ENCODE results near the gene ARHGEF10L.

- TF ChIP-seq, protein P1, sequence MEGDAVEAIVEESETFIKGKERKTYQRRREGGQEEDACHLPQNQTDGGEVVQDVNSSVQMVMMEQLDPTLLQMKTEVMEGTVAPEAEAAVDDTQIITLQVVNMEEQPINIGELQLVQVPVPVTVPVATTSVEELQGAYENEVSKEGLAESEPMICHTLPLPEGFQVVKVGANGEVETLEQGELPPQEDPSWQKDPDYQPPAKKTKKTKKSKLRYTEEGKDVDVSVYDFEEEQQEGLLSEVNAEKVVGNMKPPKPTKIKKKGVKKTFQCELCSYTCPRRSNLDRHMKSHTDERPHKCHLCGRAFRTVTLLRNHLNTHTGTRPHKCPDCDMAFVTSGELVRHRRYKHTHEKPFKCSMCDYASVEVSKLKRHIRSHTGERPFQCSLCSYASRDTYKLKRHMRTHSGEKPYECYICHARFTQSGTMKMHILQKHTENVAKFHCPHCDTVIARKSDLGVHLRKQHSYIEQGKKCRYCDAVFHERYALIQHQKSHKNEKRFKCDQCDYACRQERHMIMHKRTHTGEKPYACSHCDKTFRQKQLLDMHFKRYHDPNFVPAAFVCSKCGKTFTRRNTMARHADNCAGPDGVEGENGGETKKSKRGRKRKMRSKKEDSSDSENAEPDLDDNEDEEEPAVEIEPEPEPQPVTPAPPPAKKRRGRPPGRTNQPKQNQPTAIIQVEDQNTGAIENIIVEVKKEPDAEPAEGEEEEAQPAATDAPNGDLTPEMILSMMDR (conservative IDR thresholded peaks at IDR 0.05), result no peak
- no peak for TF ChIP-seq ZFX (IDR thresholded peaks at IDR 0.05)
Observed at GRCh38 chr1:17598251-17598650, 58.8 kb downstream of the ARHGEF10L start.

Data from C4-2B (cell line).